ENCODE results near the gene RHPN2.

DNA sequence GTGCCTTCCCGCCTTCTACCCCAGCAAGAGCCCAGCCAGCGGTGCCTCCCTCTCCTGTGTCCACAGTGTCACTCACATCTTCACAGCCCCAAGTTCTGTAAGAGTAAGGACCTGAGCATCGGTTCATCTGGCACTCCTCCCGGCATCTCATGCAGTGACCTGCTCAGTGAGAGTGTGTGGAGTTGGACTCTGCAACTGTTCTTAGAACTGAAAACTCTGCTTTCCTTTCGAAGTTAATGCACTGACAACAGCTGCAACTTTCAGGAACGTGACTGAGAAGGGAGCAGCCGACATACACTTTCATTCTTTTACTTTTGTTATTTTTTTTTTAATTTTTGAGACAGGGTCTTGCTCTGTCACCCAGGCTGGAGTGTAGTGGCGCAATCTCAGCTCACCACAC, 134.1 kb downstream of the RHPN2 start:
- TF ChIP-seq, protein P1, sequence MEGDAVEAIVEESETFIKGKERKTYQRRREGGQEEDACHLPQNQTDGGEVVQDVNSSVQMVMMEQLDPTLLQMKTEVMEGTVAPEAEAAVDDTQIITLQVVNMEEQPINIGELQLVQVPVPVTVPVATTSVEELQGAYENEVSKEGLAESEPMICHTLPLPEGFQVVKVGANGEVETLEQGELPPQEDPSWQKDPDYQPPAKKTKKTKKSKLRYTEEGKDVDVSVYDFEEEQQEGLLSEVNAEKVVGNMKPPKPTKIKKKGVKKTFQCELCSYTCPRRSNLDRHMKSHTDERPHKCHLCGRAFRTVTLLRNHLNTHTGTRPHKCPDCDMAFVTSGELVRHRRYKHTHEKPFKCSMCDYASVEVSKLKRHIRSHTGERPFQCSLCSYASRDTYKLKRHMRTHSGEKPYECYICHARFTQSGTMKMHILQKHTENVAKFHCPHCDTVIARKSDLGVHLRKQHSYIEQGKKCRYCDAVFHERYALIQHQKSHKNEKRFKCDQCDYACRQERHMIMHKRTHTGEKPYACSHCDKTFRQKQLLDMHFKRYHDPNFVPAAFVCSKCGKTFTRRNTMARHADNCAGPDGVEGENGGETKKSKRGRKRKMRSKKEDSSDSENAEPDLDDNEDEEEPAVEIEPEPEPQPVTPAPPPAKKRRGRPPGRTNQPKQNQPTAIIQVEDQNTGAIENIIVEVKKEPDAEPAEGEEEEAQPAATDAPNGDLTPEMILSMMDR (IDR thresholded peaks at IDR 0.05; ENCODE audit: insufficient read depth, low read length), result no peak
- TF ChIP-seq SPI1 (IDR thresholded peaks at IDR 0.05; ENCODE audit: borderline replicate concordance, low read depth), result no peak
- TF ChIP-seq, protein P2, sequence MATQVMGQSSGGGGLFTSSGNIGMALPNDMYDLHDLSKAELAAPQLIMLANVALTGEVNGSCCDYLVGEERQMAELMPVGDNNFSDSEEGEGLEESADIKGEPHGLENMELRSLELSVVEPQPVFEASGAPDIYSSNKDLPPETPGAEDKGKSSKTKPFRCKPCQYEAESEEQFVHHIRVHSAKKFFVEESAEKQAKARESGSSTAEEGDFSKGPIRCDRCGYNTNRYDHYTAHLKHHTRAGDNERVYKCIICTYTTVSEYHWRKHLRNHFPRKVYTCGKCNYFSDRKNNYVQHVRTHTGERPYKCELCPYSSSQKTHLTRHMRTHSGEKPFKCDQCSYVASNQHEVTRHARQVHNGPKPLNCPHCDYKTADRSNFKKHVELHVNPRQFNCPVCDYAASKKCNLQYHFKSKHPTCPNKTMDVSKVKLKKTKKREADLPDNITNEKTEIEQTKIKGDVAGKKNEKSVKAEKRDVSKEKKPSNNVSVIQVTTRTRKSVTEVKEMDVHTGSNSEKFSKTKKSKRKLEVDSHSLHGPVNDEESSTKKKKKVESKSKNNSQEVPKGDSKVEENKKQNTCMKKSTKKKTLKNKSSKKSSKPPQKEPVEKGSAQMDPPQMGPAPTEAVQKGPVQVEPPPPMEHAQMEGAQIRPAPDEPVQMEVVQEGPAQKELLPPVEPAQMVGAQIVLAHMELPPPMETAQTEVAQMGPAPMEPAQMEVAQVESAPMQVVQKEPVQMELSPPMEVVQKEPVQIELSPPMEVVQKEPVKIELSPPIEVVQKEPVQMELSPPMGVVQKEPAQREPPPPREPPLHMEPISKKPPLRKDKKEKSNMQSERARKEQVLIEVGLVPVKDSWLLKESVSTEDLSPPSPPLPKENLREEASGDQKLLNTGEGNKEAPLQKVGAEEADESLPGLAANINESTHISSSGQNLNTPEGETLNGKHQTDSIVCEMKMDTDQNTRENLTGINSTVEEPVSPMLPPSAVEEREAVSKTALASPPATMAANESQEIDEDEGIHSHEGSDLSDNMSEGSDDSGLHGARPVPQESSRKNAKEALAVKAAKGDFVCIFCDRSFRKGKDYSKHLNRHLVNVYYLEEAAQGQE (IDR thresholded peaks at IDR 0.05; ENCODE audit: insufficient replicate concordance, low read depth), result no peak
